ENCODE results near the gene SEC24A.
"Not testable (repeated sequence)": the region's sequence is repeated elsewhere in the genome, so short reads cannot be mapped to it uniquely, and the experiment has no call there.

The SEC24A gene

GRCh38 chr5:134620634-134621033, 28.0 kb upstream of the SEC24A start:
- H3K4me1 ChIP-seq (ENCODE audit: control insufficient read depth, insufficient read depth, low read length): peaks cover 10% of the 10 kb centered on the region
- DNase-seq (ENCODE audit: low read depth): no peak

GRCh38 chr5:134625559-134625958, 23.0 kb upstream of the SEC24A start:
- peaks cover 17% of the 10 kb centered on the region for H3K4me1 ChIP-seq (ENCODE audit: control insufficient read depth, insufficient read depth, low read length)
- DNase-seq (ENCODE audit: low read depth): no peak
- H3K4me3 ChIP-seq (ENCODE audit: low read length): no peak overlapping the region
- no peak overlapping the region for H3K9ac ChIP-seq (ENCODE audit: low read length)
- no peaks in the 10 kb centered on the region for H3K27me3 ChIP-seq (replicated peaks; ENCODE audit: control insufficient read depth, insufficient read depth, low read length)
- H3K36me3 ChIP-seq (ENCODE audit: control insufficient read depth, insufficient read depth, low read length, severe bottlenecking): peaks cover 27% of the 10 kb centered on the region
- no peaks in the 10 kb centered on the region for H3K9me3 ChIP-seq (ENCODE audit: control insufficient read depth, low read length)

More at GRCh38 chr5:134620634-134621033, 28.0 kb upstream of the SEC24A start:
- Histone ChIP-seq H3K27me3 (replicated peaks; ENCODE audit: control insufficient read depth, insufficient read depth, low read length) (no peaks in the 10 kb centered on the region), H3K9ac (ENCODE audit: low read length) (no peak overlapping the region), H3K9me3 (ENCODE audit: control insufficient read depth, low read length) (no peaks in the 10 kb centered on the region), H3K36me3 (ENCODE audit: control insufficient read depth, insufficient read depth, low read length, severe bottlenecking) (peaks cover 70% of the 10 kb centered on the region), H3K4me3 (ENCODE audit: low read length) (no peak overlapping the region)

GRCh38 chr5:134626369-134627014, 22.1 kb upstream of the SEC24A start:
- H3K9me3 ChIP-seq (ENCODE audit: control insufficient read depth, low read length): no peaks in the 10 kb centered on the region
- peak overlapping the region; percentile 14 for H3K9ac ChIP-seq (ENCODE audit: low read length)
- peak; percentile 18 for DNase-seq (ENCODE audit: low read depth)
- peaks cover 19% of the 10 kb centered on the region for H3K36me3 ChIP-seq (ENCODE audit: control insufficient read depth, insufficient read depth, low read length, severe bottlenecking)
- no peak overlapping the region for H3K4me3 ChIP-seq (ENCODE audit: low read length)
- no peaks in the 10 kb centered on the region for H3K27me3 ChIP-seq (replicated peaks; ENCODE audit: control insufficient read depth, insufficient read depth, low read length)
- peaks cover 22% of the 10 kb centered on the region for H3K4me1 ChIP-seq (ENCODE audit: control insufficient read depth, insufficient read depth, low read length)

GRCh38 chr5:134634227-134634626, 14.4 kb upstream of the SEC24A start:
- no peaks in the 10 kb centered on the region for H3K36me3 ChIP-seq (ENCODE audit: control insufficient read depth, insufficient read depth, low read length, severe bottlenecking)
- no peak overlapping the region for H3K4me3 ChIP-seq (ENCODE audit: low read length)
- peaks cover 8% of the 10 kb centered on the region for H3K4me1 ChIP-seq (ENCODE audit: control insufficient read depth, insufficient read depth, low read length)
- DNase-seq (ENCODE audit: low read depth): no peak
- no peak overlapping the region for H3K9ac ChIP-seq (ENCODE audit: low read length)
- no peaks in the 10 kb centered on the region for H3K27me3 ChIP-seq (replicated peaks; ENCODE audit: control insufficient read depth, insufficient read depth, low read length)
- no peaks in the 10 kb centered on the region for H3K9me3 ChIP-seq (ENCODE audit: control insufficient read depth, low read length)

GRCh38 chr5:134635366-134635765, 13.2 kb upstream of the SEC24A start:
- not testable (repeated sequence) for DNase-seq (ENCODE audit: low read depth); H3K9me3 ChIP-seq (ENCODE audit: control insufficient read depth, low read length); H3K36me3 ChIP-seq (ENCODE audit: control insufficient read depth, insufficient read depth, low read length, severe bottlenecking); H3K4me1 ChIP-seq (ENCODE audit: control insufficient read depth, insufficient read depth, low read length); H3K4me3 ChIP-seq (ENCODE audit: low read length); H3K27me3 ChIP-seq (replicated peaks; ENCODE audit: control insufficient read depth, insufficient read depth, low read length); H3K9ac ChIP-seq (ENCODE audit: low read length)

GRCh38 chr5:134637116-134637721, 11.4 kb upstream of the SEC24A start:
- H3K4me1 ChIP-seq (ENCODE audit: control insufficient read depth, insufficient read depth, low read length): no peaks in the 10 kb centered on the region
- H3K9ac ChIP-seq (ENCODE audit: low read length): no peak overlapping the region
- no peaks in the 10 kb centered on the region for H3K27me3 ChIP-seq (replicated peaks; ENCODE audit: control insufficient read depth, insufficient read depth, low read length)
- no peaks in the 10 kb centered on the region for H3K9me3 ChIP-seq (ENCODE audit: control insufficient read depth, low read length)
- H3K36me3 ChIP-seq (ENCODE audit: control insufficient read depth, insufficient read depth, low read length, severe bottlenecking): no peaks in the 10 kb centered on the region
- H3K4me3 ChIP-seq (ENCODE audit: low read length): no peak overlapping the region
- no peak for DNase-seq (ENCODE audit: low read depth)

- H3K27me3 ChIP-seq (replicated peaks; ENCODE audit: control insufficient read depth, insufficient read depth, low read length): no peaks in the 10 kb centered on the region
- H3K36me3 ChIP-seq (ENCODE audit: control insufficient read depth, insufficient read depth, low read length, severe bottlenecking): no peaks in the 10 kb centered on the region
- no peak for DNase-seq (ENCODE audit: low read depth)
- no peaks in the 10 kb centered on the region for H3K9me3 ChIP-seq (ENCODE audit: control insufficient read depth, low read length)
- no peak overlapping the region for H3K9ac ChIP-seq (ENCODE audit: low read length)
- H3K4me3 ChIP-seq (ENCODE audit: low read length): no peak overlapping the region
- H3K4me1 ChIP-seq (ENCODE audit: control insufficient read depth, insufficient read depth, low read length): no peaks in the 10 kb centered on the region
These were observed 9.8 kb upstream of the SEC24A start for GRCh38 chr5:134638760-134639201.

GRCh38 chr5:134642931-134643530, 5.6 kb upstream of the SEC24A start:
- no peaks in the 10 kb centered on the region for H3K9me3 ChIP-seq (ENCODE audit: control insufficient read depth, low read length)
- peak; percentile 50 for DNase-seq (ENCODE audit: low read depth)
- no peaks in the 10 kb centered on the region for H3K27me3 ChIP-seq (replicated peaks; ENCODE audit: control insufficient read depth, insufficient read depth, low read length)
- H3K36me3 ChIP-seq (ENCODE audit: control insufficient read depth, insufficient read depth, low read length, severe bottlenecking): no peaks in the 10 kb centered on the region
- H3K4me3 ChIP-seq (ENCODE audit: low read length): no peak overlapping the region
- no peak overlapping the region for H3K9ac ChIP-seq (ENCODE audit: low read length)
- H3K4me1 ChIP-seq (ENCODE audit: control insufficient read depth, insufficient read depth, low read length): peaks cover 3% of the 10 kb centered on the region

- H3K4me3 ChIP-seq (ENCODE audit: low read length): peak overlapping the region; percentile 96
- no peaks in the 10 kb centered on the region for H3K9me3 ChIP-seq (ENCODE audit: control insufficient read depth, low read length)
- peak; percentile 80 for DNase-seq (ENCODE audit: low read depth)
- H3K36me3 ChIP-seq (ENCODE audit: control insufficient read depth, insufficient read depth, low read length, severe bottlenecking): no peaks in the 10 kb centered on the region
- H3K27me3 ChIP-seq (replicated peaks; ENCODE audit: control insufficient read depth, insufficient read depth, low read length): no peaks in the 10 kb centered on the region
- H3K9ac ChIP-seq (ENCODE audit: low read length): peak overlapping the region; percentile 99
- H3K4me1 ChIP-seq (ENCODE audit: control insufficient read depth, insufficient read depth, low read length): peaks cover 12% of the 10 kb centered on the region
These were observed 698 bp upstream of the SEC24A start for GRCh38 chr5:134647750-134648424.

- peak; percentile 47 for DNase-seq (ENCODE audit: low read depth)
These were observed 714 bp downstream of the SEC24A start for GRCh38 chr5:134649163-134649835.

GRCh38 chr5:134650660-134651059, 2.1 kb downstream of the SEC24A start:
- peak overlapping the region; percentile 96 for H3K4me3 ChIP-seq (ENCODE audit: low read length)
- peaks cover 12% of the 10 kb centered on the region for H3K4me1 ChIP-seq (ENCODE audit: control insufficient read depth, insufficient read depth, low read length)
- not testable (repeated sequence) for H3K9me3 ChIP-seq (ENCODE audit: control insufficient read depth, low read length); H3K27me3 ChIP-seq (replicated peaks; ENCODE audit: control insufficient read depth, insufficient read depth, low read length); H3K36me3 ChIP-seq (ENCODE audit: control insufficient read depth, insufficient read depth, low read length, severe bottlenecking); DNase-seq (ENCODE audit: low read depth)
- peak overlapping the region; percentile 99 for H3K9ac ChIP-seq (ENCODE audit: low read length)

More at GRCh38 chr5:134649163-134649835, 714 bp downstream of the SEC24A start:
- Histone ChIP-seq H3K4me3 (ENCODE audit: low read length) (peak overlapping the region; percentile 96), H3K9me3 (ENCODE audit: control insufficient read depth, low read length) (no peaks in the 10 kb centered on the region), H3K27me3 (replicated peaks; ENCODE audit: control insufficient read depth, insufficient read depth, low read length) (no peaks in the 10 kb centered on the region), H3K36me3 (ENCODE audit: control insufficient read depth, insufficient read depth, low read length, severe bottlenecking) (no peaks in the 10 kb centered on the region), H3K4me1 (ENCODE audit: control insufficient read depth, insufficient read depth, low read length) (peaks cover 12% of the 10 kb centered on the region), H3K9ac (ENCODE audit: low read length) (peak overlapping the region; percentile 99)

All from adipocyte (in vitro differentiated cells).